LHCN-M2 (cell line): ENCODE data around the gene CANT1. TPM values are rescaled to one million over a fixed set of nuclear protein-coding genes. Genes with fewer than 3 reads are reported as not detected.
A peak's percentile ranks its signal among the peaks of the same experiment; 100 is the strongest.

Experiments used
- DNase-seq: peaks from one replicate; pipeline ENCODE4 v3.0.0-alpha.2; 2012; ENCODE audit warnings: low read depth
- total RNA-seq: library from RNA; depleted of rRNA; stranded (reverse); fragments of >200 nt; gene quantifications from 2 replicates; pipeline ENCODE4 v1.2.3, GENCODE V29; 2014

Gene CANT1
- total RNA-seq, 1 experiment from 2014 or later, result 77.2 TPM

DNA sequence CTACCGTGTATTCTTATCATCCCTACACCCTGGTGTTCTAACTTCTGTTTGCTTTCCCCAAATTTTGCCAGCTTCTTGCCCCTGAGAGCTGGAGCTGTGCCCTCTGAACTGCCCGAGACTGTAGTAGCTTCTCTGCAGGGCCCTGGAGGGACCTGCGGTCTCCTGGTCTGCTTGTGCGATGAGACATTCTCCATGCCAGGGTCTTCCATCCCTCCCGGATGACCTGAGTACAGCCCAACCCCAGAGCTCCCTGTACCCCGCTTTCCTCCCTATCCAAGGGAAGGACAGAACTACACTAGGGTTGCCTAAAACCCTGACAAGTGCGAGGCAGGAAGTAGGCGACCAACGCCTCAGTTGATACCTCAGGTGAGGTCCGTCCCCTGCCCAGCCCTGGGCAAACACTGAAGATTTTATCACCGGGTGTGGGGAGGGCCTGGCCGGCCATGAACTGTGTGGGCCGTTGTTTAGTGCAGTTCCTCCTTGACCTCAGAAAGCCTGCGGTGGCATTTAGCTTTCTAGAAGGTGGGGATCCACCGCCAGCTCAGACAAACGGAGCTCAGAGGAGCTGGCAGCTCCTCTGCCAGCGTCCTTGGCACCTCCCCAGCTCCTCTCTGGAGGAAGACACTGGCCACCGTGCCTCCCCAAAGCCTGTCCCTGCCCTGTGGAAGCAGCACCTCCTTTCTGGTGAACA is 13.7 kb downstream of the CANT1 start:
- DNase-seq, result no peak

DNA sequence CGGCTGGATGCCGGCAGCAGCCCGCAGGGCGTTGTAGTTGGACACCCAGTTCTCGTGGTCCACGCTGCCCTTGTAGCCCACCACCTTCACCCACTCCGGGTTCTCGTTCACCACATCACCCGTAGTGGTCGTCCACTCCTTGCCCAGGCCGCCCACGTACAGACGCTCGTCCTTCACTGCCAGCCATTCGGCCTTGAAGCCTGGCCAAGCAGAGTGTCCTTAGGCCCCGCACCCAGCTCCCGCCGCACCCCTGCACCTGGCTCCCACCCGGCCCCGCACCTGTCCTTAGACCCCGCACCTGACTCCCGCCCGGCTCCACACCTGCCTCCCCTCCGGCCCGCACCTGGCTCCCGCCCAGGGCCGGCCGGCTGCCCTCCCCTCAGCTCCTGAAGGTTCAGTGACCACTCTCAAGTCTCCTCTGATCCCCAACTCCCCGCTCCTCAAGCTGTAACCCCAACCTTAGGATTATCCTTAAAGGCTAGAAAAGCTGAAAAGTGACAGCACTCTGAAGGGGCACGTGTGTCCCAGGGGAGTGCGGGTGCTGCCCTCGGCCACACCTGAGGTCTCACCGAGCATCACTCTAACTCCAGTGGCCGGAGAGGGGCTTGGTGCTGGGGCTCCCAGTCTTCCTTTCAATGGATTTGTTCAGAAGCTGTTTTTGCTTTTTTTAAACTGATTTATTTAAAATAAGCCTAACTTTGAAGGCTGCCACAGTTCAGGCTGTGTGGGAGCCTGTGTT is 14.4 kb downstream of the CANT1 start:
- DNase-seq, result no peak

GRCh38 chr17:78993981-78994671 is 15.4 kb downstream of the CANT1 start:
- no peak for DNase-seq

DNA sequence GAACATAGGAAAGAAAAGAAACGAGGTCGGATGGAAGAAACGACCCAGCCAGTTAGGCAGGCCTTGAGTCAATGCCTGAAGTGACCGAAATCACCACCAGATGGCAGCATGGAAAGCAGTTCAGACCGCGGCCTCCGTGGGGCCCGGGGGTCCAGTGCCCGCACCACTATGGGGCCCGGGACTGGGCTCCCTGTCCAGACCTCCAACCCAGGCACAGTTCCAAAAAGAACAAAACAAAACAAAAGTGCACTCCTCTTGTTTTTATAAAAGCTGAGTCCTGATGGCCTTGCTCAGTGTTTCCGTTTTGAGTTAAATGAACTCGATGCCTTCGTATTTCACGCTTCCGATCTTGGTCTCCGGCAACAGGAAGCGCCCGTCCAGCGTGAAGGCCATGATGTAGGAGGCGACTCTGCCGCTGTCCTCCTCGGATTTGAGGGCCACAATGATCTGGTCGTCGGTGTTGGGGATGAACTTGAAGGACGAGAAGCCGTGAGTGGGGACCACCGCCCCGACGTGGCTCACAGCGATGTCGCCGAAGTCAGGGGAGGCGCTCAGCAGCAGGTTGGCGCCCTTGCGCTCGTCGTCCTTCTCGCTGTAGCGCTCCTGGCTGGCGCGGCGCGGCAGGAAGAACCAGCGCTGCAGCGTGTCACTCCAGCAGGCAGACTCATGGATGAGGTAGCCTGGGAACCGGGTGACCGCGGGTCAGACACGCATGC is 16.2 kb downstream of the CANT1 start:
- DNase-seq, result no peak

- DNase-seq, result no peak
These were observed 16.9 kb downstream of the CANT1 start for GRCh38 chr17:78992542-78993212.

DNA sequence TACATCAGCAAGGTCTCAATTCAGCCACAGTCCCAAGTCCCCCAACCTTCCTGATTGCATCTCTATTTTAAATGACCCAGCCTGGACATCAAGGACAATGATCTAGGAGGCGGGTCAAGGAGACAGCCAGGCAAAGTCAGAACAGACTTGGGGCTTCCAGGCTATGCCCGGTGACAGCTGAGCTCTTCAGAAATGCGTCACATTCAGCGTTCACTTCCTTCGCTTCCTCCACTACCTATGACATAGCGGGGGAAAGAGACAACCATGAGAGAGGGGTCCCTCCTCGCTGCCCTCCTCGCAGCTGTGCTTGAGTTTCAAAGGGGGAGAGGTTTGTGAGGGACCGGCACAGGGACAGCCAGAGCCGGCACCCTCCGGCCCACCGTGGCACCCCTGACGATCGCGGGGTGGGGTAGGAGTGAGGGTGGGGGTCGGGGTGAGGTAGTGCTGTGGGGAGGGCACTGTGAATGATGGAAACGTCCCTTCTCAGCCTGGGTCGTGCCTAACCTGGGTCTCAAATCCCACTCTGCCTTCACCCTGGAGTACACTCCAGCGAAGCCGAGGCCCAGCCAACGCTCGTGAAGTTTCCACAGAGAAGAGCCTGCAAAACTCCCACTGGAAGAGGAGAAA is 17.5 kb downstream of the CANT1 start:
- DNase-seq, result no peak

- DNase-seq, result no peak
These were observed 18.4 kb downstream of the CANT1 start for GRCh38 chr17:78991017-78991738.

GRCh38 chr17:78990349-78991016 is 19.1 kb downstream of the CANT1 start:
- DNase-seq, result no peak

GRCh38 chr17:78988152-78988551 is 21.4 kb downstream of the CANT1 start:
- no peak for DNase-seq

GRCh38 chr17:78986649-78987328 is 22.8 kb downstream of the CANT1 start:
- DNase-seq, result peak; percentile 86

DNA sequence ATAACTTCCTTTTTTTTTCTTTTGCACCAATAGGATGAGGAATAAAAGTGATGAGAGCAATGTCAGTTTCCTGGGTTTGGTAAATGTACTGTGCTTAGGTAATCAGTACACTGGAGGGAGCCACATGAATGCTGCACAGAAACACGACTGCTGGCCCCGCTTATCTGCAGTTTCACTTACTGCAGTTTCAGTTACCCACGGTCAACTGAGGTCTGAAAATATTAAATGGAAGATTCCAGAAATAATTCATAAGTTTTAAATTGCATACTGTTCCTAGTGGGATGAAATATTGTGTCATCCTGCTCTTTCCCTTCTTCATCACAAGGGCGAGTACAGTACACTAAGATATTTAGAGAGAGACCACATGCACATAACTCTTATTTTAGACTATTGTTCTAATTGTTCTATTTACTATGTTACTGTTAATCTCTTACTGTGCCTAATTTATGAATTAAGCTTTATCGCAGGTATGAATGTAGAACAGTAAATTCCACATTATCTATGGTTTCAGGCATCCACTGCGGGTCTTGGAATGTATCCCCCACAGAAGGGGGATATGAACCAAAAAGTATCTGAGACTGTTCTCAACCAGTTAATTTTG is 23.4 kb downstream of the CANT1 start:
- peak; percentile 74 for DNase-seq

DNA sequence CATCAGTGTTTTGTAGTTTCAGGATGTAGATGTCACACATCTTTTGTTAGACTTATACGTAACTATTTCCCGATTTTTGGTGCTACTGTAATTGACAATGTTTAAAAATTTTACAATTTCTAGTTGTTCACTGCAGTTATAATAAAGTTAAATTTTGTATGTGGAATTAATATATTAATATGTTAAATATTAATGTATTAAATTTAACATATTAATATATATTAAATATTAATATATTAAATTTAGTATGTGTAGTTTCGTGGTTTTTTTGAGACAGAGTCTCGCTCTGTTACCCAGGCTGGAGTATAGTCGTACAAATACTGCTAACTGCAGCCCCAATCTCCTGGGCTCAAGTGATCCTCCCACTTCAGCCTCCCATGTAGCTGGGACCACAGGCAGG is 24.2 kb downstream of the CANT1 start:
- no peak for DNase-seq

GRCh38 chr17:78981010-78981888 is 28.3 kb downstream of the CANT1 start:
- no peak for DNase-seq

DNA sequence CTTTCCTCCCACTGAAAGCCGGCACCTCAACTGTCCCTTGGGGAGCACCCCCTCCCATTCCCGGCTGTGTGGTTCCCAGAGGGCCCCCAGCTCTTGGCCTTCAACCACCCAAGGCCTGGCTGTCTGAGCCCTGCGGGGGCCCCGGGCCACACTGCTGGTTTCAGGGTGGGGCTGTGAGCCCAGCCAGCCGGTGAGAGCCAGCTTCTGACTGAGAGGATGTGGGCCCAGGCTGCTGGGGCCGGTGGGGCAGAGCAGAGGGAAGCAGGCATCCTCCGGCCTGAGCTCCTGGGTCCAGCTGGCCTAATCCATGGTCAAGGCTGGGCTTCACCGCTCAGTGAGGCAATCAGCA is 29.0 kb downstream of the CANT1 start:
- DNase-seq, result no peak

DNA sequence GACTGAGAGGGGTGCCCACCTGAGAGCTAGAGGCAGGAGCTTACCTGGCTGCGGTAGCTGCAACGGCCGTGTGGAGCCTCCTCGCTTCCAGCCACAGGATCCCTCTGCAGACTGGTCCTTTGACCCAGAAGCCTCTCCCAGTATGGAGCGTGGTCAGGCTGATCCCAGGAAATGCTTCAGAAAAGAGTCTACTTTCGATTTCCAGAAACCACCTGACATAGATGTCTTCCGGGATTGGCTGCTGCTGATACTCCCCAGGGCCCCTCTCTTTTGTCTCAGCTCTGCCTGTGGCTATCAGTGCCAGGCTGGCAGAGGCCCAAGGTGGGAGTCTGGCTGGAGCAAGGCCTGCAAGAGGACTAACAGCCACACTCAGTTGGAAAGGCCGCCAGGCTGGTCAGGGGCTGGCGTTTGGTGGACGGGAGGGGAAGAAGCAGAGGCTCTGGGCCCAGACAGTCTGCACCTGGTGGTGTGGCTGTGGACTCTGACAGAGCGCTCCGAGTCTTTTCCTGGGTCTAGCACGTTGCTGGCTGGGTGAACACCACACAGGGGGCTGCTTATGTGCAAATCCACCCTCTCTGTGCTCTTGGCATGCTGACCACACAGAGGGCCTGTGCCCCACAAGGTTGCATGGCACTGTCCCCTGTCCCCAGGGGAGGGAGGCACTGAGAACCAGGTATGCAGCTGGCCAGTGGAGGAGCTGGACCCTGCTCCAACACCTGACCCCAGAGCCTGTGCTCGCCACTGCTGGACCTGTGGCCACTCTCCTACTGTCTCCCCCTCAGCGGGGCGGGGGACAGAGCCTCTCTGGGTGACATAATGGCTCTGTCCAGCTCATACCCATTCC is 29.6 kb downstream of the CANT1 start, which contains the start of gene LGALS3BP:
TSS of gene LGALS3BP (minus strand) at position 144 of the 844 bp plus-strand sequence. CDS start 2,732 bp downstream, outside the sequence.
- peak; percentile 94 for DNase-seq
